ENCODE data around the gene NHSL1.

The NHSL1 gene

GRCh38 chr6:138387577-138388368 lies 111.5 kb downstream of the NHSL1 start (continued):
- TF ChIP-seq, protein P1, sequence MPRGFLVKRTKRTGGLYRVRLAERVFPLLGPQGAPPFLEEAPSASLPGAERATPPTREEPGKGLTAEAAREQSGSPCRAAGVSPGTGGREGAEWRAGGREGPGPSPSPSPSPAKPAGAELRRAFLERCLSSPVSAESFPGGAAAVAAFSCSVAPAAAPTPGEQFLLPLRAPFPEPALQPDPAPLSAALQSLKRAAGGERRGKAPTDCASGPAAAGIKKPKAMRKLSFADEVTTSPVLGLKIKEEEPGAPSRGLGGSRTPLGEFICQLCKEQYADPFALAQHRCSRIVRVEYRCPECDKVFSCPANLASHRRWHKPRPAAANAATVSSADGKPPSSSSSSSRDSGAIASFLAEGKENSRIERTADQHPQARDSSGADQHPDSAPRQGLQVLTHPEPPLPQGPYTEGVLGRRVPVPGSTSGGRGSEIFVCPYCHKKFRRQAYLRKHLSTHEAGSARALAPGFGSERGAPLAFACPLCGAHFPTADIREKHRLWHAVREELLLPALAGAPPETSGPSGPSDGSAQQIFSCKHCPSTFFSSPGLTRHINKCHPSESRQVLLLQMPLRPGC (tag by site-specific recombination; IDR thresholded peaks at IDR 0.05): no peak
- no peak for TF ChIP-seq ZNF133 (tag by site-specific recombination; IDR thresholded peaks at IDR 0.05)
- TF ChIP-seq ZNF112 (tag by site-specific recombination; IDR thresholded peaks at IDR 0.05): no peak
- no peak for TF ChIP-seq SP7 (tag by site-specific recombination; IDR thresholded peaks at IDR 0.05)
- TF ChIP-seq TSHZ1 (tag by site-specific recombination; IDR thresholded peaks at IDR 0.05; ENCODE audit: borderline replicate concordance): no peak
- no peak for TF ChIP-seq ZNF391 (tag by site-specific recombination; IDR thresholded peaks at IDR 0.05; ENCODE audit: borderline replicate concordance, low read depth)
- no peak for TF ChIP-seq HOXC10 (CRISPR knock-in tag; IDR thresholded peaks at IDR 0.05)
- TF ChIP-seq FEZF1 (tag by site-specific recombination; IDR thresholded peaks at IDR 0.05): no peak
- TF ChIP-seq ZNF169 (tag by site-specific recombination; IDR thresholded peaks at IDR 0.05): no peak
- no peak for TF ChIP-seq MYNN (tag by site-specific recombination; IDR thresholded peaks at IDR 0.05; ENCODE audit: borderline replicate concordance)
- no peak for TF ChIP-seq KLF7 (tag by site-specific recombination; IDR thresholded peaks at IDR 0.05; ENCODE audit: borderline replicate concordance)
- TF ChIP-seq ZSCAN16 (tag by site-specific recombination; IDR thresholded peaks at IDR 0.05): no peak

DNA sequence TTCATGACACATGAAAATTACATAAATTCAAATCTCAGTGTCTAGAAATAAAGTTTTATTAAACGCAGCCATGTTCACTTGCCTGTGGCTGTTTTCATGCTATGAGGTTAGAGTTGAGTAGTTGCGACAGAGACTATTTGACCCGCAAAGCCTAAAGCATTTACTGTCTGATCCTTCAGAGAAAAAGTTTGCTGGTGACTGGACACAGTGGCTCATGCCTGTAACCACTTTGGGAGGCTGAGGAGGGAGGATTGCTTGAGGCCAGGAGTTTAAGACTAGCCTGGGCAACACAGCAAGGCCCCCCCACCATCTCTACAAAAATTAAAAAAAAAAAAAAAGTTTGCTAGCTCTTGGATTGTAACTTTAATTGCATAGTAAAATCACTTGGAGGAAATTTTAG lies 112.4 kb downstream of the NHSL1 start:
- ChIA-PET CTCF (no interaction called here), POLR2A (no interaction called here)
- TF ChIP-seq ZBTB20 (tag by site-specific recombination; IDR thresholded peaks at IDR 0.05) (no peak), ZNF660 (tag by site-specific recombination; IDR thresholded peaks at IDR 0.05) (no peak), ZNF146 (tag by site-specific recombination; IDR thresholded peaks at IDR 0.05) (no peak), ZNF585B (tag by site-specific recombination; IDR thresholded peaks at IDR 0.05) (no peak), KLF17 (tag by site-specific recombination; IDR thresholded peaks at IDR 0.05) (no peak), ZNF341 (tag by site-specific recombination; IDR thresholded peaks at IDR 0.05; ENCODE audit: low read depth) (no peak)
- H3K4me3 ChIP-seq (ENCODE audit: low read depth, low read length): no peak overlapping the region
- H3K4me1 ChIP-seq (ENCODE audit: control insufficient read depth, insufficient read depth, low read length): no peaks in the 10 kb centered on the region
- no peak overlapping the region for H3K27ac ChIP-seq (ENCODE audit: extremely low read depth, low read depth, low read length)
- H3K9me3 ChIP-seq (ENCODE audit: control insufficient read depth, insufficient read depth, low read depth, low read length): no peaks in the 10 kb centered on the region
- H3K36me3 ChIP-seq (ENCODE audit: control insufficient read depth in 2 of 2, insufficient read depth in 1 of 2, low read length in 2 of 2): no peaks in the 10 kb centered on the region

GRCh38 chr6:138383776-138384175 lies 115.5 kb downstream of the NHSL1 start:
- POLR2A ChIA-PET: no interaction called here
- Histone ChIP-seq H3K4me1 (ENCODE audit: control insufficient read depth, insufficient read depth, low read length) (no peaks in the 10 kb centered on the region), H3K9me3 (ENCODE audit: control insufficient read depth, insufficient read depth, low read depth, low read length) (no peaks in the 10 kb centered on the region), H3K36me3 (ENCODE audit: control insufficient read depth in 2 of 2, insufficient read depth in 1 of 2, low read length in 2 of 2) (no peaks in the 10 kb centered on the region), H3K4me3 (ENCODE audit: low read depth, low read length) (no peak overlapping the region), H3K27ac (ENCODE audit: extremely low read depth, low read depth, low read length) (no peak overlapping the region)
- CTCF ChIA-PET: interaction anchor here (1.1 to 1.3 kb wide), 2 partner anchors 10 to 21 kb away, joined by 3 to 4 read pairs; partner anchors contain the start of gene HEBP2
- TF ChIP-seq ZNF132 (tag by site-specific recombination; IDR thresholded peaks at IDR 0.05; ENCODE audit: borderline replicate concordance) (no peak), ZFP37 (tag by site-specific recombination; IDR thresholded peaks at IDR 0.05) (no peak), ZNF692 (tag by site-specific recombination; IDR thresholded peaks at IDR 0.05) (no peak)
- TF ChIP-seq, protein P2, sequence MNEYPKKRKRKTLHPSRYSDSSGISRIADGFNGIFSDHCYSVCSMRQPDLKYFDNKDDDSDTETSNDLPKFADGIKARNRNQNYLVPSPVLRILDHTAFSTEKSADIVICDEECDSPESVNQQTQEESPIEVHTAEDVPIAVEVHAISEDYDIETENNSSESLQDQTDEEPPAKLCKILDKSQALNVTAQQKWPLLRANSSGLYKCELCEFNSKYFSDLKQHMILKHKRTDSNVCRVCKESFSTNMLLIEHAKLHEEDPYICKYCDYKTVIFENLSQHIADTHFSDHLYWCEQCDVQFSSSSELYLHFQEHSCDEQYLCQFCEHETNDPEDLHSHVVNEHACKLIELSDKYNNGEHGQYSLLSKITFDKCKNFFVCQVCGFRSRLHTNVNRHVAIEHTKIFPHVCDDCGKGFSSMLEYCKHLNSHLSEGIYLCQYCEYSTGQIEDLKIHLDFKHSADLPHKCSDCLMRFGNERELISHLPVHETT (tag by site-specific recombination; IDR thresholded peaks at IDR 0.05): no peak
- TF ChIP-seq, protein P3, sequence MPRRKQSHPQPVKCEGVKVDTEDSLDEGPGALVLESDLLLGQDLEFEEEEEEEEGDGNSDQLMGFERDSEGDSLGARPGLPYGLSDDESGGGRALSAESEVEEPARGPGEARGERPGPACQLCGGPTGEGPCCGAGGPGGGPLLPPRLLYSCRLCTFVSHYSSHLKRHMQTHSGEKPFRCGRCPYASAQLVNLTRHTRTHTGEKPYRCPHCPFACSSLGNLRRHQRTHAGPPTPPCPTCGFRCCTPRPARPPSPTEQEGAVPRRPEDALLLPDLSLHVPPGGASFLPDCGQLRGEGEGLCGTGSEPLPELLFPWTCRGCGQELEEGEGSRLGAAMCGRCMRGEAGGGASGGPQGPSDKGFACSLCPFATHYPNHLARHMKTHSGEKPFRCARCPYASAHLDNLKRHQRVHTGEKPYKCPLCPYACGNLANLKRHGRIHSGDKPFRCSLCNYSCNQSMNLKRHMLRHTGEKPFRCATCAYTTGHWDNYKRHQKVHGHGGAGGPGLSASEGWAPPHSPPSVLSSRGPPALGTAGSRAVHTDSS (tag by site-specific recombination; IDR thresholded peaks at IDR 0.05): no peak
